C4-2B (cell line): ENCODE measurements around the gene CDH11.

Experiments
- H3K27ac ChIP-seq: fragments of 450-650 bp; 2 replicates; pipeline ENCODE4 v1.5.1; 2017
- CTCF ChIP-seq: fragments of 450-650 bp; conservative IDR thresholded peaks from 2 replicates; pipeline ENCODE4 v1.5.1; 2017; ENCODE audit warnings: mild to moderate bottlenecking
- ZFX ChIP-seq: fragments of 450-650 bp; IDR thresholded peaks from 2 replicates; pipeline ENCODE4 v1.6.1; 2017

The CDH11 gene

GRCh38 chr16:64950731-64951130 lies 171.1 kb downstream of the CDH11 start:
- TF ChIP-seq CTCF (no peak), ZFX (no peak)

GRCh38 chr16:64950262-64950661 lies 171.6 kb downstream of the CDH11 start:
- H3K27ac ChIP-seq, result no peak overlapping the region
- TF ChIP-seq ZFX (no peak), CTCF (peak; percentile 37)

More at GRCh38 chr16:64950731-64951130, 171.1 kb downstream of the CDH11 start:
- H3K27ac ChIP-seq, result no peak overlapping the region

- TF ChIP-seq CTCF, result no peak
- TF ChIP-seq ZFX, result no peak
- no peak overlapping the region for H3K27ac ChIP-seq
These were observed 173.8 kb downstream of the CDH11 start for GRCh38 chr16:64948056-64948455.

GRCh38 chr16:64947651-64948050 lies 174.2 kb downstream of the CDH11 start:
- H3K27ac ChIP-seq, result no peak overlapping the region
- no peak for TF ChIP-seq CTCF
- TF ChIP-seq ZFX, result no peak

- H3K27ac ChIP-seq, result no peak overlapping the region
- TF ChIP-seq CTCF, result no peak
- no peak for TF ChIP-seq ZFX
These were observed 188.0 kb downstream of the CDH11 start for GRCh38 chr16:64933885-64934284.

- no peak for TF ChIP-seq ZFX
- TF ChIP-seq CTCF, result no peak
- H3K27ac ChIP-seq, result no peak overlapping the region
These were observed 195.4 kb downstream of the CDH11 start for GRCh38 chr16:64926476-64926875.

GRCh38 chr16:64925166-64925565 lies 196.7 kb downstream of the CDH11 start:
- H3K27ac ChIP-seq, result no peak overlapping the region
- no peak for TF ChIP-seq CTCF
